Vagina (tissue), 2 donors: Measurements from ENCODE around the gene EFCAB7. TPM values are rescaled to one million over a fixed set of nuclear protein-coding genes. Genes with fewer than 3 reads are reported as not detected.
"Not testable (repeated sequence)": the region's sequence is repeated elsewhere in the genome, so short reads cannot be mapped to it uniquely, and the experiment has no call there.

Source experiments
- DNase-seq, 2 donors: peaks; one replicate each; pipeline ENCODE4 v3.0.0-alpha.2; 2017; ENCODE audit errors: extremely low spot score in 2 of 2
- H3K27ac ChIP-seq: fragments of 200-600 bp; sonication (generic); one replicate; pipeline ENCODE4 v1.5.1; 2019
- H3K27me3 ChIP-seq: fragments of 200-600 bp; sonication (generic); one replicate; pipeline ENCODE4 v1.5.1; 2019
- H3K36me3 ChIP-seq, 2 donors: fragments of 200-600 bp; sonication (generic); one replicate each; pipeline ENCODE4 v1.5.1; 2017 to 2019
- H3K4me1 ChIP-seq: fragments of 200-600 bp; sonication (generic); one replicate; pipeline ENCODE4 v1.5.1; 2019
- H3K4me3 ChIP-seq, 2 donors: fragments of 200-600 bp; sonication (generic); 1 replicate in 1 of 2; 2 replicates in 1 of 2; pipeline ENCODE4 v1.5.1; 2016 to 2019
- H3K9me3 ChIP-seq: fragments of 200-600 bp; sonication (generic); one replicate; pipeline ENCODE4 v1.5.1; 2019
- POLR2A ChIP-seq, 2 donors: fragments of 450-650 bp; IDR thresholded peaks; one replicate each; pipeline ENCODE4 v1.6.1; 2017; ENCODE audit warnings: antibody characterized with exemption in 2 of 2, mild to moderate bottlenecking in 2 of 2, moderate library complexity in 2 of 2
- POLR2AphosphoS5 ChIP-seq, 2 donors: sonication (generic); formaldehyde crosslinking; IDR thresholded peaks; one replicate each; pipeline ENCODE4 v1.9.0; 2017; ENCODE audit warnings: antibody characterized with exemption in 2 of 2, mild to moderate bottlenecking in 2 of 2, low read depth in 1 of 2; ENCODE audit not compliant: insufficient read depth in 1 of 2
- intact Hi-C: fragments of 100-400 bp; cut with DNase I; formaldehyde crosslinking; loops from one replicate; pipeline ENCODE4 v1.15.1; 2023
- total RNA-seq: library from RNA; depleted of rRNA; stranded (reverse); fragments of >200 nt; gene quantifications from one replicate; pipeline ENCODE4 v1.2.3, GENCODE V29; 2016
- TF ChIP-seq, protein P1 (sequence below), 3 experiments: fragments of 450-650 bp in 2 of 3; fragments of 200-600 bp in 1 of 3; sonication (generic) in 1 of 3; IDR thresholded peaks; one replicate each; pipeline ENCODE4 v1.5.1; 2017 to 2019; ENCODE audit warnings: antibody characterized with exemption in 3 of 3, mild to moderate bottlenecking in 2 of 3, moderate library complexity in 2 of 3

Gene EFCAB7
- total RNA-seq, 1 donor from 2014 or later: 6.9 TPM

GRCh38 chr1:63557365-63557987 is 34.2 kb downstream of the EFCAB7 start:
- H3K9me3 ChIP-seq: no peaks in the 10 kb centered on the region
- no peaks in the 10 kb centered on the region for H3K36me3 ChIP-seq
- DNase-seq: no peak
- TF ChIP-seq POLR2AphosphoS5 (IDR thresholded peaks at IDR 0.05; ENCODE audit: insufficient read depth in 1 of 2, low read depth in 1 of 2) (no peak), POLR2A (IDR thresholded peaks at IDR 0.05) (no peak)
- TF ChIP-seq, protein P1, sequence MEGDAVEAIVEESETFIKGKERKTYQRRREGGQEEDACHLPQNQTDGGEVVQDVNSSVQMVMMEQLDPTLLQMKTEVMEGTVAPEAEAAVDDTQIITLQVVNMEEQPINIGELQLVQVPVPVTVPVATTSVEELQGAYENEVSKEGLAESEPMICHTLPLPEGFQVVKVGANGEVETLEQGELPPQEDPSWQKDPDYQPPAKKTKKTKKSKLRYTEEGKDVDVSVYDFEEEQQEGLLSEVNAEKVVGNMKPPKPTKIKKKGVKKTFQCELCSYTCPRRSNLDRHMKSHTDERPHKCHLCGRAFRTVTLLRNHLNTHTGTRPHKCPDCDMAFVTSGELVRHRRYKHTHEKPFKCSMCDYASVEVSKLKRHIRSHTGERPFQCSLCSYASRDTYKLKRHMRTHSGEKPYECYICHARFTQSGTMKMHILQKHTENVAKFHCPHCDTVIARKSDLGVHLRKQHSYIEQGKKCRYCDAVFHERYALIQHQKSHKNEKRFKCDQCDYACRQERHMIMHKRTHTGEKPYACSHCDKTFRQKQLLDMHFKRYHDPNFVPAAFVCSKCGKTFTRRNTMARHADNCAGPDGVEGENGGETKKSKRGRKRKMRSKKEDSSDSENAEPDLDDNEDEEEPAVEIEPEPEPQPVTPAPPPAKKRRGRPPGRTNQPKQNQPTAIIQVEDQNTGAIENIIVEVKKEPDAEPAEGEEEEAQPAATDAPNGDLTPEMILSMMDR (IDR thresholded peaks at IDR 0.05): no peak
- no peaks in the 10 kb centered on the region for H3K4me1 ChIP-seq
- no peaks in the 10 kb centered on the region for H3K27me3 ChIP-seq
- H3K27ac ChIP-seq: no peak overlapping the region
- H3K4me3 ChIP-seq: no peak overlapping the region
- intact Hi-C loops: no loop called here

- Histone ChIP-seq H3K27me3 (no peaks in the 10 kb centered on the region), H3K36me3 (no peaks in the 10 kb centered on the region), H3K4me3 (no peak overlapping the region), H3K9me3 (no peaks in the 10 kb centered on the region), H3K27ac (no peak overlapping the region), H3K4me1 (no peaks in the 10 kb centered on the region)
- intact Hi-C loops: no loop called here
- no peak for DNase-seq
- TF ChIP-seq POLR2AphosphoS5 (IDR thresholded peaks at IDR 0.05; ENCODE audit: insufficient read depth in 1 of 2, low read depth in 1 of 2) (no peak), POLR2A (IDR thresholded peaks at IDR 0.05) (no peak)
- TF ChIP-seq, protein P1 (IDR thresholded peaks at IDR 0.05): no peak
Measured at GRCh38 chr1:63559357-63559756, 36.0 kb downstream of the EFCAB7 start.

DNA sequence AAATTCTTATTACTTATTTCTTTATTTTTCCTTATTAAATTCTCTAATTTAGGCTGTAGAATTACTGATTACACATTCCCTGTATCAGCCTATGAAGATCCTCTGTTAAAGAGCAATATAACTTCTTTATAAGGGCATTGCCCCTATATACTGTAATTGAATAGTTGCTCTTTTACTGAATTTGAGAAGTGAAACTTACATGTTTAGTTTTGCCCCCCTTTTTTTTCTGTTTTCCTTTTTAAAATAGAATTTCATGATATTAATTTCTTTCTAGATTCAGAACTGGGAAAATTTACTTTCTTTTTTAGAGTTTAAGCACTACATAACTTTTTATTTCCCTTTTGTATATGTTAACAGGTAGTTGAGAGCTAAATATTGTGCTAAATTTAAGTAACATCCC is 40.4 kb downstream of the EFCAB7 start:
- TF ChIP-seq, protein P1 (IDR thresholded peaks at IDR 0.05): no peak
- TF ChIP-seq POLR2A (IDR thresholded peaks at IDR 0.05): no peak
- no peak for TF ChIP-seq POLR2AphosphoS5 (IDR thresholded peaks at IDR 0.05; ENCODE audit: insufficient read depth in 1 of 2, low read depth in 1 of 2)
- H3K4me3 ChIP-seq: no peak overlapping the region

DNA sequence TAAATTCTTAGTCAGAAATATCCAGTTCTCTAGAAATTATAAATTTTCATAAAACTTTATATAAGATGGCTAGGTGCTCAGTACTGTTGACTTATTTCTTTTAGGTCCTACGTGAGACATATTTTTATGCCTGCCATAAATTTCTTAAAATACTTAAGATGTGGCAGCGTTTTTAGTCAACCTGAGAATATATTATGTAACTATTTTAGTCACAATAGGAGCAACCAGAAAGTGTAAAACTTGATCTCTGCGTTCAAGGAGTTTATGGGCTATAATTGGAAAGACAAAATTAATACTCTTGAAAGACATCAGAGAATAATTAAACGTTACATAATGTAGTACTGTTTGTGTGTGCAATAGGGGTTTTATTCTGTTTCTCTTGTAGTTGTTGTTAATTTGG is 45.7 kb downstream of the EFCAB7 start:
- H3K9me3 ChIP-seq: no peaks in the 10 kb centered on the region
- H3K27ac ChIP-seq: no peak overlapping the region
- no peak for DNase-seq
- no peak for TF ChIP-seq POLR2AphosphoS5 (IDR thresholded peaks at IDR 0.05; ENCODE audit: insufficient read depth in 1 of 2, low read depth in 1 of 2)
- TF ChIP-seq, protein P1 (IDR thresholded peaks at IDR 0.05): no peak
- TF ChIP-seq POLR2A (IDR thresholded peaks at IDR 0.05): no peak
- no peak overlapping the region for H3K4me3 ChIP-seq
- no peaks in the 10 kb centered on the region for H3K4me1 ChIP-seq
- H3K27me3 ChIP-seq: no peaks in the 10 kb centered on the region
- intact Hi-C loops: no loop called here
- no peaks in the 10 kb centered on the region for H3K36me3 ChIP-seq

More for the DNA sequence above, 40.4 kb downstream of the EFCAB7 start:
- H3K27me3 ChIP-seq: no peaks in the 10 kb centered on the region
- no peaks in the 10 kb centered on the region for H3K4me1 ChIP-seq
- intact Hi-C loops: no loop called here
- no peak overlapping the region for H3K27ac ChIP-seq
- no peak for DNase-seq
- no peaks in the 10 kb centered on the region for H3K9me3 ChIP-seq
- H3K36me3 ChIP-seq: no peaks in the 10 kb centered on the region

- intact Hi-C loops: no loop called here
- TF ChIP-seq, protein P1 (IDR thresholded peaks at IDR 0.05): no peak
- TF ChIP-seq POLR2AphosphoS5 (IDR thresholded peaks at IDR 0.05; ENCODE audit: insufficient read depth in 1 of 2, low read depth in 1 of 2) (no peak), POLR2A (IDR thresholded peaks at IDR 0.05) (no peak)
- Histone ChIP-seq H3K36me3 (no peaks in the 10 kb centered on the region), H3K27me3 (no peaks in the 10 kb centered on the region), H3K4me1 (no peaks in the 10 kb centered on the region), H3K9me3 (no peaks in the 10 kb centered on the region), H3K27ac (no peak overlapping the region), H3K4me3 (no peak overlapping the region)
- DNase-seq: no peak
Measured at GRCh38 chr1:63569640-63570316, 46.5 kb downstream of the EFCAB7 start.

DNA sequence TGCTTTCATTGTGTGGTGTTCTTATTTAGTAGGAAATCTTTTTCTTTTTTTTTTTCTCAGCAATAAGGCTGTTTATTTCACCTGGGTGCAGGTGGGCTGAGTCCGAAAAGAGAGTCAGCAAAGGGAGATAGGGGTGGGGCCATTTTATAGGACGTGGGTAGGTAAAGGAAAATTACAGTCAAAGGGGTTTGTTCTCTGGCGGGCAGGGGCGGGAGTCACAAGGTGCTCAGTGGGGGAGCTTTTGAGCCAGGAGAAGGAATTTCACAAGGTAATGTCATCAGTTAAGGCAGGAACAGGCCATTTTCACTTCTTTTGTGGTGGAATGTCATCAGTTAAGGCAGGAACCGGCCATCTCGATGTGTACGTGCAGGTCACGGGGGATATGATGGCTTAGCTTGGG is 49.4 kb downstream of the EFCAB7 start:
- H3K4me1 ChIP-seq, H3K4me3 ChIP-seq, H3K27me3 ChIP-seq, DNase-seq, H3K36me3 ChIP-seq, intact Hi-C loops, H3K27ac ChIP-seq, H3K9me3 ChIP-seq: not testable (repeated sequence)

- H3K27me3 ChIP-seq, H3K4me3 ChIP-seq, intact Hi-C loops, H3K9me3 ChIP-seq, H3K4me1 ChIP-seq, DNase-seq, H3K27ac ChIP-seq, H3K36me3 ChIP-seq: not testable (repeated sequence)
Measured at GRCh38 chr1:63574203-63574796, 51.0 kb downstream of the EFCAB7 start.
